Middle frontal gyrus (tissue), 1 donor: ENCODE data around the gene ZNF750.

Experiments
- DNase-seq: peaks from one replicate; pipeline ENCODE4 v3.0.0-alpha.2; 2015; ENCODE audit warnings: low spot score; ENCODE audit errors: extremely low spot score

The ZNF750 gene

GRCh38 chr17:82813299-82814051 lies 26.3 kb downstream of the ZNF750 start:
- no peak for DNase-seq

DNA sequence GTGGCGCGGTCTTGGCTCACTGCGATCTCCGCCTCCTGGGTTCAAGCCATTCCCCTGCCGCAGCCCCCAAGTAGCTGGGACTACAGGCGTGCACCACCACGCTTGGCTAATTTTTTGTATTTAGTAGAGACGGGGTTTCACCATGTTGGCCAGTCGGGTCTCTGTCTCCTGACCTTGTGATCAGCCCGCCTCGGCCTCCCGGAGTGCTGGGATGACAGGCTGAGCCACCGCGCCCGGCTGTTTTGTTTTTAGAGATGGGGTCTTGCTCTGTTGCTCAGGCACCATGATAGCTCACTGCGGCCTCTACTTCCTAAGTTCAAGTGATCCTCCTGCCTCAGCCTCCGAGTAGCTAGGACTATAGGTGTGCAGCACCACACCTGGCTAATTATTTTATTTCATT lies 27.2 kb downstream of the ZNF750 start:
- no peak for DNase-seq

GRCh38 chr17:82812058-82812457 lies 27.8 kb downstream of the ZNF750 start:
- no peak for DNase-seq

DNA sequence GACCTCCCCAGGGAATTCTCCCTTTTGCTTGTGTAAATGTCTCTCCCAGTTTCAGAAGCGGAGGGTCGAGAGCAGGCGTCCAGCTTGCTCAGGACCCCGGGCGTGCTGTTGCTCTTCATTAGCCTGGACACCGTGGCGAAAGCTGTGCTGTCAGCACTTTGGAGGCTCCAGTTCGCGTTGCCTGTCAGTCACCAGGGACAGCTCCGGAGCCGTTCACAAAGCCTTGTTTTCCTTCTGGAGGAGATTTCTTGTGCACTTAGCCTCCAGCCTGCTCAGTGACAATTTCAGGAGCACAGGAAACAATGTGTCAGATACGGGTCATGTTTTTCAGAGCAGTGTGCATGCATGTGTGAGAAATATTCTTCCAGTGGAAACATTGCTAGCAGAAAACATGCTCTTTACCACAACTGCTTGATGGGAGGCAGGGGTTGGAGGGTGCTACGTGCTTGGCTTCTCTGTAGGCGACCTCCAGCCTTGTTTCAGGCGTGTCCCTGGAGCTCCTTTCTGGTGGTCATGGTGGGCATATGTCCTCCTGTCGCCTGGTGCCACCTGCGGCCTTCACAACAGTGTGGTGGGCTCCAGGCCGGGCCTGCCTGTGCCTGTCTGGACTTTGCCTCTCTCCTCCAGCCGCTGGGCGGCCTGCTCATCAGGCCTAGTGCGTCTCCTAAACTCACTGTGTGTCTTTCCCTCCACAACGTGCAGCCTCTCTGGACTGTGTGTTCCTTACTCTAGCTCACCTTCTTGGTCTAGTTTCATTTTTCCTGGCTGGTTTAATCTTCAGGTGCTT lies 29.0 kb downstream of the ZNF750 start:
- no peak for DNase-seq

- no peak for DNase-seq
These were observed 30.6 kb downstream of the ZNF750 start for GRCh38 chr17:82808921-82809905.

DNA sequence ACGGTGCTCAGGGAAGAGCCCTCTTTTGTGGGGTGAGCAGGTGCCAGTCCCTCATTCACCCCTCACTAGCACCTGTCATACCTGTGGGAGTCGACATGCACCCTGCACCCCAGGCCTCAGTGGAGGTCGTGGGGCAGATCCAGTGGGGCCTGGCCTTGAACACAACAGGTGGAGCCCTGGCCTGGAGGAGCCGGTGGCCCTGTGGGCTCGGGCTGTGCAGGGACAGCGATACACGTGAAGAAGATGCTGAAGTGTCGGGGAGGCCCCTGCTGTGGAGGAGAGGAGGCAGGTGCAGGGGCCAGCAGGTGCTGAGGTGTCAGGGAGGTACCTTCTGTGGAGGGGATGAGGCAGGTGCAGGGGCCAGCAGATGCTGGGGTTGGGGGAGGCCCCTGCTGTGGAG lies 31.8 kb downstream of the ZNF750 start:
- no peak for DNase-seq

- no peak for DNase-seq
These were observed 32.3 kb downstream of the ZNF750 start for GRCh38 chr17:82807562-82807961.

DNA sequence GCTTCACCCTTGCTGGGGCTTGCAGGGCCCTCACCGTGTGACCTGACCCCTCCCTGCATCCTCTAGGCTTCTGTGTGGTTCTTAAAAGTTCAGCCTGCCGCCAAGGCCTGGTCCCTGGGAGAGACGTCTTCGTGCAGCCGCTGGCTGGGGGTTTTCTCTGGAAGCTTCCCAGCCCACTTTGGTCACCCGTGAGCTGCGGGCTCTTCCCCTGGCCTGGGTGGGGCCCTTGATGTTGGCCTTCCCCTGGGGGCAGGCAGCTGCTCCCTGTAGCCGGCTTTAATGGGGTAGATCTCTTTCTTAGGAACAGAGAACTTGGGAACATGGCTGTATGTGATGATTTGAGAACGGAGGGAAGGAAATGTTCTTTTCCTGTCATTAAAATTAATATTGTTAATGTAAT lies 32.7 kb downstream of the ZNF750 start:
- no peak for DNase-seq

- DNase-seq, result no peak
These were observed 33.2 kb downstream of the ZNF750 start for GRCh38 chr17:82806645-82807044.

GRCh38 chr17:82805823-82806222 lies 34.0 kb downstream of the ZNF750 start:
- DNase-seq, result no peak

- DNase-seq, result no peak
These were observed 34.6 kb downstream of the ZNF750 start for GRCh38 chr17:82805254-82805653.

- DNase-seq, result no peak
These were observed 35.2 kb downstream of the ZNF750 start for GRCh38 chr17:82804442-82805191.

- no peak for DNase-seq
These were observed 36.2 kb downstream of the ZNF750 start for GRCh38 chr17:82803606-82804005.

- DNase-seq, result no peak
These were observed 36.6 kb downstream of the ZNF750 start for GRCh38 chr17:82803185-82803584.

GRCh38 chr17:82802075-82802780 lies 37.6 kb downstream of the ZNF750 start:
- DNase-seq, result no peak

- DNase-seq, result no peak
These were observed 38.3 kb downstream of the ZNF750 start for GRCh38 chr17:82801377-82801970.

- no peak for DNase-seq
These were observed 38.9 kb downstream of the ZNF750 start for GRCh38 chr17:82800885-82801284.

GRCh38 chr17:82799591-82799990 lies 40.2 kb downstream of the ZNF750 start:
- no peak for DNase-seq

DNA sequence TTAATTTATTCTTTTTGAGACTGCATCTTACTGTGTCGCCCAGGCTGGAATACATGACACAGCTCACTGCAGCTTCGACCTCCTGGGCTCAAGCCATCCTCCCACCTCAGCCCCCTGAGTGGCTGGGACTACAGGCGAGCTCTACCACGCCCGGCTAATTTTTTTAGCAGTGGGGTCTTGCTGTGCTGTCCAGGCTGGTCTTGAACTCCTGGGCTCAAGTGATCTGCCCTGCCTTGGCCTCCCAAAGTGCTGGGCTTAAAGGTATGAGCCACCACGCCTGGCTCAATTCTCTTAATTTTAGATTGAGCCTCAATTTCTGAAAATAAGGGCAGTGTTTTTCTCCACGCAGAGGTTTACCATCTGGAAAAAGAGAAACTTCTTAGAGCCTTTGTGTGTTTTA lies 41.1 kb downstream of the ZNF750 start:
- no peak for DNase-seq

GRCh38 chr17:82797061-82797460 lies 42.8 kb downstream of the ZNF750 start:
- DNase-seq, result no peak
